Hematopoietic multipotent progenitor cell (in vitro differentiated cells): ENCODE data around the gene AMOTL2. TPM values are rescaled to one million over a fixed set of nuclear protein-coding genes. Genes with fewer than 3 reads are reported as not detected.

Experiments used
- DNase-seq, 3 donors: peaks; one replicate each; pipeline ENCODE4 v3.0.0-alpha.2; 2011 to 2015; ENCODE audit warnings: low read depth in 2 of 3, low spot score in 2 of 3
- total RNA-seq: library from RNA; depleted of rRNA; stranded (reverse); fragments of >200 nt; gene quantifications from one replicate; pipeline ENCODE4 v1.2.3, GENCODE V29; 2012

Gene AMOTL2
- 1.6 TPM for total RNA-seq

GRCh38 chr3:134374105-134374790 lies at the start of gene AMOTL2:
AMOTL2 (minus strand) TSS chr3:134374447; CDS start chr3:134371433, 3,014 bp downstream.
- peak in 2 of 3 donors; percentile 29 to 40 for DNase-seq

- no peak for DNase-seq
Measured at GRCh38 chr3:134423153-134423552, 48.9 kb upstream of the AMOTL2 start.

- DNase-seq, result no peak
Measured at GRCh38 chr3:134419960-134420321, 45.7 kb upstream of the AMOTL2 start.

GRCh38 chr3:134419214-134419959 lies 45.1 kb upstream of the AMOTL2 start:
- no peak for DNase-seq

- no peak for DNase-seq
Measured at GRCh38 chr3:134409041-134409440, 34.8 kb upstream of the AMOTL2 start.

- no peak for DNase-seq
Measured at GRCh38 chr3:134407239-134407625, 33.0 kb upstream of the AMOTL2 start.

- DNase-seq, result peak in 2 of 3 donors; percentile 18 to 46
Measured at GRCh38 chr3:134406331-134407238, 32.3 kb upstream of the AMOTL2 start.

- DNase-seq, result no peak
Measured at GRCh38 chr3:134404366-134404885, 30.2 kb upstream of the AMOTL2 start.

- DNase-seq, result no peak
Measured at GRCh38 chr3:134397755-134398154, 23.5 kb upstream of the AMOTL2 start.

- no peak for DNase-seq
Measured at GRCh38 chr3:134395103-134395502, 20.9 kb upstream of the AMOTL2 start.

- no peak for DNase-seq
Measured at GRCh38 chr3:134394380-134394779, 20.1 kb upstream of the AMOTL2 start.

- peak in 1 of 3 donors; percentile 49 for DNase-seq
Measured at GRCh38 chr3:134393074-134393473, 18.8 kb upstream of the AMOTL2 start.

- DNase-seq, result peak in 1 of 3 donors; percentile 65
Measured at GRCh38 chr3:134392336-134392983, 18.2 kb upstream of the AMOTL2 start.

- no peak for DNase-seq
Measured at GRCh38 chr3:134389865-134390264, 15.6 kb upstream of the AMOTL2 start.

GRCh38 chr3:134388788-134389485 lies 14.7 kb upstream of the AMOTL2 start:
- DNase-seq, result no peak

GRCh38 chr3:134388292-134388691 lies 14.0 kb upstream of the AMOTL2 start:
- no peak for DNase-seq

GRCh38 chr3:134387293-134387692 lies 13.0 kb upstream of the AMOTL2 start:
- DNase-seq, result no peak

- DNase-seq, result no peak
Measured at GRCh38 chr3:134384963-134385362, 10.7 kb upstream of the AMOTL2 start.

- no peak for DNase-seq
Measured at GRCh38 chr3:134381831-134382442, 7.7 kb upstream of the AMOTL2 start.
